Measurements from ENCODE around the gene NELFCD.

NELFCD gene

GRCh38 chr20:58991715-58992114, 10.7 kb downstream of the NELFCD start:
- H3K36me3 ChIP-seq (ENCODE audit: control insufficient read depth in 2 of 2, insufficient read depth in 1 of 2, low read length in 2 of 2), result peaks cover 23 to 100% of the 10 kb centered on the region in 2 experiments; a peak in 2 of 3 replicates
- no peaks in the 10 kb centered on the region for H3K9me3 ChIP-seq (ENCODE audit: control insufficient read depth, insufficient read depth, low read depth, low read length)
- no peak overlapping the region for H3K27ac ChIP-seq (ENCODE audit: extremely low read depth, low read depth, low read length)
- ChIA-PET CTCF (no interaction called here), POLR2A (no interaction called here)
- TF ChIP-seq ZNF341 (tag by site-specific recombination; IDR thresholded peaks at IDR 0.05; ENCODE audit: low read depth), result no peak
- no peak for TF ChIP-seq ZNF704 (tag by site-specific recombination; IDR thresholded peaks at IDR 0.05)
- no peak for TF ChIP-seq ZNF768 (tag by site-specific recombination; IDR thresholded peaks at IDR 0.05)
- no peak for TF ChIP-seq ZNF600 (tag by site-specific recombination; IDR thresholded peaks at IDR 0.05)
- TF ChIP-seq BCL6B (tag by site-specific recombination; IDR thresholded peaks at IDR 0.05), result no peak
- TF ChIP-seq ZNF664 (tag by site-specific recombination; IDR thresholded peaks at IDR 0.05), result no peak
- no peak for TF ChIP-seq SETDB1 (IDR thresholded peaks at IDR 0.05; ENCODE audit: insufficient read length, low read length)
- no peak for TF ChIP-seq GLIS2 (tag by site-specific recombination; IDR thresholded peaks at IDR 0.05)
- TF ChIP-seq EGR2 (tag by site-specific recombination; IDR thresholded peaks at IDR 0.05; ENCODE audit: low read depth), result no peak
- TF ChIP-seq ZNF514 (tag by site-specific recombination; IDR thresholded peaks at IDR 0.05), result no peak
- TF ChIP-seq ATF2 (tag by site-specific recombination; IDR thresholded peaks at IDR 0.05; ENCODE audit: low read depth), result no peak
- no peak for TF ChIP-seq ZBTB44 (tag by site-specific recombination; IDR thresholded peaks at IDR 0.05)
- no peak for TF ChIP-seq IKZF3 (tag by site-specific recombination; IDR thresholded peaks at IDR 0.05)
- no peak overlapping the region for H3K4me3 ChIP-seq (ENCODE audit: low read depth, low read length)
- no peaks in the 10 kb centered on the region for H3K4me1 ChIP-seq (ENCODE audit: control insufficient read depth, insufficient read depth, low read length)

- no peak overlapping the region for H3K4me3 ChIP-seq (ENCODE audit: low read depth, low read length)
- TF ChIP-seq ATF2 (tag by site-specific recombination; IDR thresholded peaks at IDR 0.05; ENCODE audit: low read depth), result no peak
- no peak for TF ChIP-seq ZNF426 (tag by site-specific recombination; IDR thresholded peaks at IDR 0.05)
- TF ChIP-seq ZNF157 (tag by site-specific recombination; IDR thresholded peaks at IDR 0.05), result no peak
- TF ChIP-seq ZNF76 (tag by site-specific recombination; IDR thresholded peaks at IDR 0.05; ENCODE audit: borderline replicate concordance, low read depth), result no peak
- TF ChIP-seq ZNF121 (tag by site-specific recombination; IDR thresholded peaks at IDR 0.05), result no peak
- no peak for TF ChIP-seq ZSCAN23 (tag by site-specific recombination; IDR thresholded peaks at IDR 0.05)
- no peak for TF ChIP-seq ZNF768 (tag by site-specific recombination; IDR thresholded peaks at IDR 0.05)
- no peak for TF ChIP-seq ZNF514 (tag by site-specific recombination; IDR thresholded peaks at IDR 0.05)
- TF ChIP-seq SETDB1 (IDR thresholded peaks at IDR 0.05; ENCODE audit: insufficient read length, low read length), result no peak
- TF ChIP-seq ZNF404 (tag by site-specific recombination; IDR thresholded peaks at IDR 0.05), result no peak
- H3K4me1 ChIP-seq (ENCODE audit: control insufficient read depth, insufficient read depth, low read length), result no peaks in the 10 kb centered on the region
- ChIA-PET POLR2A (interaction anchor here (0.6 to 2.0 kb wide), 2 partner anchors 39 to 514 kb away, joined by 6 to 7 read pairs; partner anchors contain the start of gene ATP5F1E), CTCF (interaction anchor here (0.7 kb wide), 1 partner anchor 759 kb away, joined by 3 read pairs; no protein-coding TSS in a partner anchor)
- no peak overlapping the region for H3K27ac ChIP-seq (ENCODE audit: extremely low read depth, low read depth, low read length)
- no peaks in the 10 kb centered on the region for H3K9me3 ChIP-seq (ENCODE audit: control insufficient read depth, insufficient read depth, low read depth, low read length)
- H3K36me3 ChIP-seq (ENCODE audit: control insufficient read depth in 2 of 2, insufficient read depth in 1 of 2, low read length in 2 of 2), result peaks cover 27 to 98% of the 10 kb centered on the region in 2 experiments
Observed at GRCh38 chr20:58992911-58993310, 11.9 kb downstream of the NELFCD start.

Data from HEK293 (cell line).